ENCODE results near the gene SUSD4.

The SUSD4 gene

DNA sequence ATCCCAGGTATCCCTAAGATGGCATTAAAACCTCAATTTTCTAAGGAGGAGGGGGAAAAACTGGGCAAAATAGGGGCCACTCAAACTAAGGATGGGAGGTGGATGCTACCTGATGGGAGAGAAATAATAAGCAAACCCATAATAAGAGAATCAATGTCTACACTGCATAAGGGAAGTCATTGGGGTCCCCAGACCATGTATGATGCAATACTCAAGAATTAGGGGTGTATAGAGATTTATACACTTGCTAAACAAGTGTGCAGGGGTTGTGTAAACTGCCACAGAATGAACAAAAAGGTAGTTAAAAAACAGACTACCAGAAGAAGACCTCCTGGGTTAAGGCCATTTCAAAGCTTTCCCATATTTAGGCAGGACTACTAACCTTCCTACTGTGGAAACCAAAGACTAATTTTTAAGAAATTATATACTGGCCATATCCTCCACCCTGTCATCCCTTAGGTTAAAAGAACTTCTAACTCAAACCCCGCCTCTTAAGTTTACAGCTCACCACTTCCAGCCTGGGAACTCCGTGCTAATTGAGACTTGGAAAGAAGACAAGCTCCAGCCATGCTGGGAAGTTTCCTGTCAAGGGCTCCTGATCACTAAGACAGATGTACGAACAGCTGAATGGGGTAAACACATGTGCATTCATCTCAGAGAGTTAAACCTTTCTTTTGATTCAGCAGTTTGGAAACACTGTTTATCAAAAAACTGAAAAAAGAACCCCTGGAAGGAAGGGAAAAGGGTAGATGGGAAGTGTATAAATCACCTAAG, 156.5 kb downstream of the SUSD4 start:
- TF ChIP-seq, protein P1, sequence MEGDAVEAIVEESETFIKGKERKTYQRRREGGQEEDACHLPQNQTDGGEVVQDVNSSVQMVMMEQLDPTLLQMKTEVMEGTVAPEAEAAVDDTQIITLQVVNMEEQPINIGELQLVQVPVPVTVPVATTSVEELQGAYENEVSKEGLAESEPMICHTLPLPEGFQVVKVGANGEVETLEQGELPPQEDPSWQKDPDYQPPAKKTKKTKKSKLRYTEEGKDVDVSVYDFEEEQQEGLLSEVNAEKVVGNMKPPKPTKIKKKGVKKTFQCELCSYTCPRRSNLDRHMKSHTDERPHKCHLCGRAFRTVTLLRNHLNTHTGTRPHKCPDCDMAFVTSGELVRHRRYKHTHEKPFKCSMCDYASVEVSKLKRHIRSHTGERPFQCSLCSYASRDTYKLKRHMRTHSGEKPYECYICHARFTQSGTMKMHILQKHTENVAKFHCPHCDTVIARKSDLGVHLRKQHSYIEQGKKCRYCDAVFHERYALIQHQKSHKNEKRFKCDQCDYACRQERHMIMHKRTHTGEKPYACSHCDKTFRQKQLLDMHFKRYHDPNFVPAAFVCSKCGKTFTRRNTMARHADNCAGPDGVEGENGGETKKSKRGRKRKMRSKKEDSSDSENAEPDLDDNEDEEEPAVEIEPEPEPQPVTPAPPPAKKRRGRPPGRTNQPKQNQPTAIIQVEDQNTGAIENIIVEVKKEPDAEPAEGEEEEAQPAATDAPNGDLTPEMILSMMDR (IDR thresholded peaks at IDR 0.05; ENCODE audit: control insufficient read depth, insufficient read depth, low read depth, low read length, missing control alignments): no peak
- H3K4me3 ChIP-seq (ENCODE audit: control insufficient read depth, low read depth, low read length): no peak overlapping the region
- no peak for DNase-seq (ENCODE audit: low read depth)

DNA sequence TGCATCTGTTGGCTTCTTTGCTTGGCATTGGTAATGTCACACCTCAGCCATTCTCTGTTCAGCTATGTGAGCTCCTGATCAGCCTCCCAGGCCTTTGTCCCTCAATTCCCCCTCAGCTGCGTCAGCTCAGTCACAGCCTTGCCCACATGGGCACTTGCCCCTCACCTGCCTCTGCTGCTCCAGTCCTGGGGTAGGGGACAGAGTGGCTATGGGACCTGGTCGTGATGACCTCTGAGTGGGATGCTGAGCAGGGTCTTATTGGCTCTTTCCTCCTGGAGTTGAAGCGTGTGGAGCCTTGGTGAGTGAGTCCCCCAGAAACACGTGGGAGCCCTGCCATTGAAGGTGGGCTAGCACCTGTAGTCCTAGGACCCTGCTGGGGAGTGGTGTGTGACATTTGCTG, 159.6 kb downstream of the SUSD4 start:
- DNase-seq (ENCODE audit: low read depth): no peak
- TF ChIP-seq, protein P1 (IDR thresholded peaks at IDR 0.05; ENCODE audit: control insufficient read depth, insufficient read depth, low read depth, low read length, missing control alignments): no peak
- H3K4me3 ChIP-seq (ENCODE audit: control insufficient read depth, low read depth, low read length): no peak overlapping the region

DNA sequence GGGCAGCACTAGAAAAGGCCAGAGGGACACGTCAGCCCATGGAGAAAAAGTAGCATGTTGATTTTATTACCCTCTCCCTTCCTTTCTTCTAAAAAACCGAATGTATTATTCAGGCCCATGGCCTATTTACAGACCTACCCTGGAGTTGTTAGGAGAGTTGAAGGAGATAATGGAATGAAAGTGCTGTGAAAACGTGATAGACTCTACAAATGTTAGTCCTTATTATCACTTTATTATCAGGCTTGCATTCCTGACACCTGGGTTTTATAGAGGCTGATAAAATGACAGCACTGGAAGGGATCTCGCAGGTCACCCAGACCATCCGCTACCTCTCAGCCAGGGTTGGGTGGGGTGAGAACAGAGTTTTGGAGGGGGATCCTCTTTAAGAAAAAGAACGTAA, 160.3 kb downstream of the SUSD4 start:
- TF ChIP-seq, protein P1 (IDR thresholded peaks at IDR 0.05; ENCODE audit: control insufficient read depth, insufficient read depth, low read depth, low read length, missing control alignments): no peak
- no peak for DNase-seq (ENCODE audit: low read depth)
- no peak overlapping the region for H3K4me3 ChIP-seq (ENCODE audit: control insufficient read depth, low read depth, low read length)

DNA sequence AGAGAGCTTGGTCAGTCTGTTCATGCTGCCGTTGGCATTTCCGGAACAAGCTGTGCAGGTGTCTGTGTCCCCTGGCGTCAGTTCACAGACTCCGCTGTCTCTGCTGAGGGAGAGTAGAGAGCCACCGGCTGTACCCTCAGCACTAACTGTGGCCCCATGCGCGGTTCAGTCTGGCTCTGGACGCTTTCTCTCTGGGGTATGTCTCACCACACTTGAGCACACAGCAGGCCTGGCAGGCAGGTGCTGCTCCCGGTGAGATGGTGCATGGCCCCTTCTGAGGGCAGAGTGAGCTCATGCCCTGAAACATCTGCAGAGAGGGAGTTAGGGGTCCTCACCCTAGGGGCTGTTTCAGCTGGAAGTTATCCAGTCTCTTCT, 161.0 kb downstream of the SUSD4 start:
- TF ChIP-seq, protein P1 (IDR thresholded peaks at IDR 0.05; ENCODE audit: control insufficient read depth, insufficient read depth, low read depth, low read length, missing control alignments): no peak
- no peak for DNase-seq (ENCODE audit: low read depth)
- H3K4me3 ChIP-seq (ENCODE audit: control insufficient read depth, low read depth, low read length): no peak overlapping the region

DNA sequence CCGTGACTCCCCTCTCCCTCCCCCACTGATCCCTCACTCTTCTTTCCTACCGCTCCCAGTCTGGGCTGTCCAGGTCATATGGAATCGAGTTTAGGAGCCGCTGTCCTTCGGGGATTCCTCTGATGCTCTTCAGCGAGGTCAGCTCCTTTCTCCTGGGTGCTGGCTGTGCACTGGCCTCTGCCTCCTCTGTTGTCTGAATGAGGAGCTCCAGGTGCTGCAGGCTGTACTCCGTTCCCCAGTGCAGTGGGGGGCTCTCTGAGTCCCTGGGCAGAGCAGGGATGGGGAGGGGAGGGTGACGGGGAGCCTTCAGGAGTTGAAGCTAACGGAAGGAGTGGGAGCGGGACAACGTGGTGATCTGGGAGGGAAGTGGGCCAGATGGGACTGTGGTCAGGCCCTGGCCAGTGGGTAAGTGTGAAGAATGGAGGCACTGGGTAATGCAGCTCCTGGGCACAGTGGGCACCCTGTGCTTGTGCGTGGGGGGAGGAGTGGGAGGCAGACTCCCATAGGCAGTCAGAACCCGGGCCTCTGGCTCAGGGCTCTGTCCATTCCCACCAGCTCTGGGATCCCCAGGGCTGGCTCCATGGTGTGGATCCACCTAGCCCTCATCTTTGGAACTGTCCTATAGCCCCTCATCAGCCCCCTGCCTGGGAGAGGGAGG, 161.5 kb downstream of the SUSD4 start:
- H3K4me3 ChIP-seq (ENCODE audit: control insufficient read depth, low read depth, low read length): no peak overlapping the region
- TF ChIP-seq, protein P1 (IDR thresholded peaks at IDR 0.05; ENCODE audit: control insufficient read depth, insufficient read depth, low read depth, low read length, missing control alignments): no peak
- no peak for DNase-seq (ENCODE audit: low read depth)

DNA sequence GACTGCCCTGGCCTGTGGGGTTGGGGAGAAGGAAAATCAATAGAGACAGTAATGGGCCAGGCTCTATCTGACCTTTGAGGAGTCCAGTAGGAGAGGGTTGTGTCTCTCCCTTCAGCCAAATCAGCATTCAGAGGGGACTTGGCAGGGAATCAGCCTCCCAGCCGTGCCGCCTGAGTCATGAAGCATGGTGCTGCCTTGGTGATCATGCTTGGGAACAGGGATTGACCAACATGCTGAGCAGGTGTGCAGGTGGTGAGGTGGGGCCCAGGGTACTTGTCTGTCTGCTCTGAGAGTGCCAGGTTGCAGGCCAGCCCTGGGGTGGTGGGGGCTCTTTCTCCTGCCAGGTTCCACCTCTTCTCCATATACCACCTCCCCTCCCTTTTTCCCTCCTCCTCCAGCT, 162.0 kb downstream of the SUSD4 start:
- TF ChIP-seq, protein P1 (IDR thresholded peaks at IDR 0.05; ENCODE audit: control insufficient read depth, insufficient read depth, low read depth, low read length, missing control alignments): no peak
- no peak for DNase-seq (ENCODE audit: low read depth)
- no peak overlapping the region for H3K4me3 ChIP-seq (ENCODE audit: control insufficient read depth, low read depth, low read length)
